Osteoblast (primary cell): ENCODE data around the gene ZNF567. TPM values are rescaled to one million over a fixed set of nuclear protein-coding genes. Genes with fewer than 3 reads are reported as not detected.
"Not testable (repeated sequence)": the region's sequence is repeated elsewhere in the genome, so short reads cannot be mapped to it uniquely, and the experiment has no call there.

Experiments used
- DNase-seq: peaks from one replicate; pipeline ENCODE4 v3.0.0; 2011; ENCODE audit warnings: low spot score, mixed read lengths; ENCODE audit not compliant: insufficient read length; ENCODE audit errors: missing footprints
- H2AFZ ChIP-seq: 2 replicates; pipeline ENCODE4 v1.6.0; 2011; ENCODE audit warnings: mild to moderate bottlenecking, low read length
- H3K27ac ChIP-seq: 2 replicates; pipeline ENCODE4 v1.5.1; 2011; ENCODE audit warnings: mild to moderate bottlenecking, low read depth, low read length, moderate library complexity
- H3K27me3 ChIP-seq: 2 replicates; pipeline ENCODE4 v1.6.0; 2012; ENCODE audit warnings: mild to moderate bottlenecking, control low read depth, inconsistent platforms, low read length, moderate library complexity; ENCODE audit not compliant: insufficient read depth
- H3K36me3 ChIP-seq: 2 replicates; pipeline ENCODE4 v1.5.1; 2011; ENCODE audit warnings: mild to moderate bottlenecking, low read length, control low read depth, moderate library complexity; ENCODE audit not compliant: insufficient read depth
- H3K4me1 ChIP-seq: 2 replicates; pipeline ENCODE4 v1.5.1; 2011; ENCODE audit warnings: mild to moderate bottlenecking, low read length, control low read depth, moderate library complexity; ENCODE audit not compliant: insufficient read depth
- H3K4me2 ChIP-seq: 2 replicates; pipeline ENCODE4 v1.6.0; 2011; ENCODE audit warnings: mild to moderate bottlenecking, low read length; ENCODE audit not compliant: insufficient read depth
- H3K4me3 ChIP-seq: fragments of 200-600 bp; sonication (generic); 3 replicates; pipeline ENCODE4 v1.5.1; 2012; ENCODE audit warnings: mild to moderate bottlenecking, low read length, inconsistent platforms; ENCODE audit not compliant: insufficient read depth
- H3K79me2 ChIP-seq: 2 replicates; pipeline ENCODE4 v1.6.0; 2012; ENCODE audit warnings: mild to moderate bottlenecking, low read length, control low read depth, inconsistent platforms; ENCODE audit not compliant: insufficient read depth
- H3K9me3 ChIP-seq: 2 replicates; pipeline ENCODE4 v1.5.1; 2011; ENCODE audit warnings: low read depth, low read length, control low read depth
- H4K20me1 ChIP-seq: 2 replicates; pipeline ENCODE4 v1.6.0; 2012; ENCODE audit warnings: mild to moderate bottlenecking, low read length, control low read depth; ENCODE audit not compliant: insufficient read depth
- CTCF ChIP-seq: IDR thresholded peaks from 2 replicates; pipeline ENCODE4 v1.5.1; 2011; ENCODE audit warnings: mild to moderate bottlenecking, low read depth, low read length, moderate library complexity; ENCODE audit errors: extremely low read depth
- total RNA-seq: library from RNA; depleted of rRNA; stranded (reverse); fragments of >200 nt; gene quantifications from 2 replicates; pipeline ENCODE4 v1.2.3, GENCODE V29; 2012

Gene ZNF567
- total RNA-seq, 1 donor, result 8.0 TPM

- DNase-seq, result no peak
- no peak for TF ChIP-seq CTCF
- no peaks in the 10 kb centered on the region for H4K20me1 ChIP-seq
- no peaks in the 10 kb centered on the region for H3K27me3 ChIP-seq
- H3K9me3 ChIP-seq, result peaks cover 46% of the 10 kb centered on the region
- H3K4me1 ChIP-seq, result no peaks in the 10 kb centered on the region
- no peak overlapping the region for H3K4me3 ChIP-seq
- no peak overlapping the region for H3K27ac ChIP-seq
- H3K36me3 ChIP-seq, result peaks cover 40% of the 10 kb centered on the region
- H2AFZ ChIP-seq, result no peak overlapping the region
- H3K79me2 ChIP-seq, result no peaks in the 10 kb centered on the region
- H3K4me2 ChIP-seq, result no peak overlapping the region
Observed at GRCh38 chr19:36745870-36746269, 58.5 kb downstream of the ZNF567 start.

DNA sequence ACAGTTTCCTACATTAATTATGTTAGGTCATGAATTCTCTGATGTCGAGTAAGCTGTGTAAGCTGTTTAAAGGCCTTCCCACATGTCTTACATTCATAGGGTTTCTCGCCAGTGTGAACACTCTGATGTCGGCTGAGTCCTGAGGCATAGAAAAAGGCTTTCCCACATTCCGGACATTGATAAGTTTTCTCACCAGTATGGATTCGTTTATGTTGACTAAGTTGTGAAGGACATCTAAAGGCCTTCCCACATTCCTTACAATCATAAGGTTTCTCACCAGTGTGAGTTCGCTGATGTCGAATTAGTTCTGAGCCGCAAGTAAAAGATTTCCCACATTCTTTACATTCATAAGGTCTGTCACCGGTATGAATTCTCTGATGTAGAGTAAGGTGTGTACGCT, 60.3 kb downstream of the ZNF567 start:
- peaks cover 45% of the 10 kb centered on the region for H3K36me3 ChIP-seq
- no peaks in the 10 kb centered on the region for H3K27me3 ChIP-seq
- no peak overlapping the region for H3K4me2 ChIP-seq
- no peak overlapping the region for H3K27ac ChIP-seq
- no peaks in the 10 kb centered on the region for H4K20me1 ChIP-seq
- H3K79me2 ChIP-seq, result no peaks in the 10 kb centered on the region
- no peak overlapping the region for H2AFZ ChIP-seq
- TF ChIP-seq CTCF, result no peak
- H3K9me3 ChIP-seq, result peaks cover 61% of the 10 kb centered on the region
- H3K4me1 ChIP-seq, result no peaks in the 10 kb centered on the region
- DNase-seq, result no peak
- H3K4me3 ChIP-seq, result no peak overlapping the region

DNA sequence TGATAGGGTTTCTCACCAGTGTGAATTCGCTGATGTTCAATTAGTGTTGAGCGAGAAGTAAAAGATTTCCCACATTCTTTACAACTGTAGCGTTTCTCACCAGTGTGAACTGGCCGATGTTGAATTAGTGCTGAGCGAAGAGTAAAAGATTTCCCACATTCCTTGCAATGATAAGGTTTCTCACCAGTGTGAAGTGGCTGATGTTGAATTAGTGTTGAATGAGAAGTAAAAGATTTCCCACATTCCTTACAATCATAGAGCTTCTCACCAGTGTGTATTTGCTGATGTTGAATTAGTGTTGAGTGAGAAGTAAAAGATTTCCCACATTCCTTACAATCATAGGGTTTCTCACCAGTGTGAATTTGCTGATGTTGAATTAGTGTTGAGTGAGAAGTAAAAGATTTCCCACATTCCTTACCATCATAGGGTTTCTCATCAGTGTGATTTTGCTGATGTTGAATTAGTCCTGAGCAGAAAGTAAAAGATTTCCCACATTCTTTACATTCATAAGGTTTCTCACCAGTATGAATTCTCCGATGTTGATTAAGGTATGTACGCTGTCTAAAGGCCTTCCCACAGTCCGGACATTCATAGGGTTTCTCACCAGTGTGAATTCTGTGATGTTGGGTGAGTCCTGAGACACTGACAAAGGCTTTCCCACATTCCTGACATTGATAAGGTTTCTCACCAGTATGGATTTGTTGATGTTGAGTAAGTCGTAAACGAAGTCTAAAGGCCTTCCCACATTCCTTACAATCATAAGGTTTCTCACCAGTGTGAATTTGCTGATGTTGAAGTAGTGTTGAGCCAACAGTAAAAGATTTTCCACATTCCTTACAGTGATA, 61.2 kb downstream of the ZNF567 start:
- TF ChIP-seq CTCF, result no peak
- Histone ChIP-seq H2AFZ (no peak overlapping the region), H3K9me3 (peaks cover 61% of the 10 kb centered on the region), H4K20me1 (no peaks in the 10 kb centered on the region), H3K4me2 (no peak overlapping the region), H3K27ac (no peak overlapping the region), H3K79me2 (no peaks in the 10 kb centered on the region), H3K4me3 (no peak overlapping the region), H3K4me1 (no peaks in the 10 kb centered on the region), H3K36me3 (peaks cover 47% of the 10 kb centered on the region), H3K27me3 (no peaks in the 10 kb centered on the region)
- DNase-seq, result peak; percentile 10

DNA sequence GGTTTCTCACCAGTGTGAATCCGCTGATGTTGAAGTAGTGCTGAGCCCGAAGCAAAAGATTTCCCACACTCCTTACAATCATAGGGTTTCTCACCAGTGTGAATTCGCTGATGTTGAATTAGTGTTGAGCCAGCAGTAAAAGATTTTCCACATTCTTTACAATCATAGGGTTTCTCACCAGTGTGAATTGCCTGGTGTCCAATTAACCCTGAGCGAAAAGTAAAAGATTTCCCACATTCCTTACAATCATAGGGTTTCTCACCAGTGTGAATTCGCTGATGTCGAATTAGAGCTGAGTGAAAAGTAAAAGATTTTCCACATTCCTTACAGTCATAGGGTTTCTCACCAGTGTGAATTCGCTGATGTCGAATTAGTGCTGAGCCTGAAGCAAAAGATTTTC, 62.2 kb downstream of the ZNF567 start:
- not testable (repeated sequence) for H3K4me3 ChIP-seq, H3K27me3 ChIP-seq, H3K4me1 ChIP-seq, H3K4me2 ChIP-seq, H4K20me1 ChIP-seq, DNase-seq, H2AFZ ChIP-seq, H3K27ac ChIP-seq, H3K79me2 ChIP-seq
- peaks cover 61% of the 10 kb centered on the region for H3K9me3 ChIP-seq
- H3K36me3 ChIP-seq, result peaks cover 48% of the 10 kb centered on the region
